ENCODE results near the gene TMEM132C.

DNA sequence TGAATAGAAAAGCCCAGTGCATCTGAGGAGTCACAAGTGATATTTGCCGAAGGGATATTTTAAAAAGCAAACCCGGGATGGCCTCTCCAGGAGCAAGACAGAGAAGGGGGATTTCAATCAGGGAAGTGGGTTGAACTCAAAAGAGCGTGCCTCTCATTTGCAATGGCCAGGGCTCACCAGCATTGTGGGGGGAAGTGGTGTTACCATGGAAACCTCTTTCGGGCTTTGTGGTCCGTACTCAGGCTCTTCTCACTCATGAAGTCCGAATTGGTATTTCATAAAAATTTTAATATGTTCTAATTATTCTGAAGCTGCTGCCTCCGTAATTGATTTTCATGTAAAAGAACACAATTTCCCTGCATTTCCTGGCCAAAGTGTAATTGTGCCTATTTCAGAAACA lies 476.9 kb downstream of the TMEM132C start:
- TF ChIP-seq, protein P1, sequence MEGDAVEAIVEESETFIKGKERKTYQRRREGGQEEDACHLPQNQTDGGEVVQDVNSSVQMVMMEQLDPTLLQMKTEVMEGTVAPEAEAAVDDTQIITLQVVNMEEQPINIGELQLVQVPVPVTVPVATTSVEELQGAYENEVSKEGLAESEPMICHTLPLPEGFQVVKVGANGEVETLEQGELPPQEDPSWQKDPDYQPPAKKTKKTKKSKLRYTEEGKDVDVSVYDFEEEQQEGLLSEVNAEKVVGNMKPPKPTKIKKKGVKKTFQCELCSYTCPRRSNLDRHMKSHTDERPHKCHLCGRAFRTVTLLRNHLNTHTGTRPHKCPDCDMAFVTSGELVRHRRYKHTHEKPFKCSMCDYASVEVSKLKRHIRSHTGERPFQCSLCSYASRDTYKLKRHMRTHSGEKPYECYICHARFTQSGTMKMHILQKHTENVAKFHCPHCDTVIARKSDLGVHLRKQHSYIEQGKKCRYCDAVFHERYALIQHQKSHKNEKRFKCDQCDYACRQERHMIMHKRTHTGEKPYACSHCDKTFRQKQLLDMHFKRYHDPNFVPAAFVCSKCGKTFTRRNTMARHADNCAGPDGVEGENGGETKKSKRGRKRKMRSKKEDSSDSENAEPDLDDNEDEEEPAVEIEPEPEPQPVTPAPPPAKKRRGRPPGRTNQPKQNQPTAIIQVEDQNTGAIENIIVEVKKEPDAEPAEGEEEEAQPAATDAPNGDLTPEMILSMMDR (IDR thresholded peaks at IDR 0.05) = no peak
- no peak for TF ChIP-seq POLR2A (IDR thresholded peaks at IDR 0.05)
